HepG2 (cell line): Measurements from ENCODE around the gene DYNC2H1. TPM values are rescaled to one million over a fixed set of nuclear protein-coding genes. Genes with fewer than 3 reads are reported as not detected.

Source experiments
- ATAC-seq: fragments of 200-7000 bp; cut with Tn5 transposase; 3 replicates; pipeline ENCODE4 v1.9.1; 2020; ENCODE audit warnings: mild to moderate bottlenecking, moderate library complexity
- BruUV-seq: library from RNA; stranded (reverse); fragments of 400-500 nt; replicated peaks from 2 replicates; lab custom pipeline; 2021; lab: Mats Ljungman, UMichigan
- CTCF ChIA-PET: fragments of 300-600 bp; formaldehyde crosslinking; extraction: SDS; loops from one replicate; lab custom pipeline; 2021; ENCODE audit warnings: low total read pairs, inconsistent platforms, low intra/inter-chr PET ratio; lab: Yijun Ruan, JAX
- POLR2A ChIA-PET: fragments of 350-600 bp; sonication (Branson Sonifier 250); formaldehyde crosslinking; loops from one replicate; lab custom pipeline; 2020; ENCODE audit warnings: antibody characterized with exemption, inconsistent platforms; lab: Yijun Ruan, JAX
- DNase-seq: peaks from one replicate; pipeline ENCODE4 v3.0.0-alpha.2; 2015; ENCODE audit warnings: low spot score
- FAIRE-seq: peaks from 3 replicates; lab custom pipeline; 2011; peaks lifted over from hg19 to GRCh38; lab: Jason Lieb, UNC
- H2AFZ ChIP-seq: one replicate; pipeline ENCODE4 v1.6.1; 2011; ENCODE audit warnings: low read length, inconsistent platforms
- H3K27ac ChIP-seq: fragments of 300-600 bp; 3 replicates; pipeline ENCODE4 v1.8.0; 2011; ENCODE audit warnings: mixed run types, mild to moderate bottlenecking, mixed read lengths, low read length, inconsistent platforms; ENCODE audit not compliant: insufficient read depth; ENCODE audit errors: extremely low read length
- H3K27me3 ChIP-seq, 2 experiments: fragments of 200-600 bp in 1 of 2; 2 replicates in 1 of 2; 3 replicates in 1 of 2; pipeline versions ENCODE4 v1.6.0 to v1.8.0; 2011; ENCODE audit warnings: low read length in 2 of 2, mild to moderate bottlenecking in 2 of 2, moderate library complexity in 2 of 2, inconsistent platforms in 1 of 2; ENCODE audit not compliant: insufficient read depth in 2 of 2, control insufficient read depth in 1 of 2
- H3K36me3 ChIP-seq, 2 experiments: fragments of 200-600 bp in 1 of 2; replicated peaks in 1 of 2; 2 replicates in 1 of 2; 3 replicates in 1 of 2; pipeline versions ENCODE4 v1.5.1 to v1.8.0; 2011; ENCODE audit warnings: low read length in 2 of 2, inconsistent platforms in 1 of 2; ENCODE audit not compliant: insufficient read depth in 2 of 2, control insufficient read depth in 1 of 2
- H3K4me1 ChIP-seq: 2 replicates; pipeline ENCODE4 v1.5.1; 2012; ENCODE audit warnings: low read length, inconsistent platforms; ENCODE audit not compliant: insufficient read depth
- H3K4me2 ChIP-seq: 2 replicates; pipeline ENCODE4 v1.6.0; 2011; ENCODE audit warnings: low read depth, low read length, inconsistent platforms
- H3K4me3 ChIP-seq, 3 experiments: fragments of 200-600 bp in 1 of 3; sonication (generic), shearing (Covaris generic) in 1 of 3; replicated peaks in 1 of 3; 2 replicates each; pipeline ENCODE4 v1.5.1; 2011 to 2016; ENCODE audit warnings: low read length in 3 of 3, inconsistent platforms in 2 of 3, low read depth in 2 of 3, mild to moderate bottlenecking in 2 of 3, control low read depth in 1 of 3, mixed read lengths in 1 of 3; ENCODE audit not compliant: insufficient read depth in 1 of 3
- H3K79me2 ChIP-seq: one replicate; pipeline ENCODE4 v1.6.1; 2011; ENCODE audit warnings: low read length, inconsistent platforms; ENCODE audit not compliant: insufficient read depth
- H3K9ac ChIP-seq: 2 replicates; pipeline ENCODE4 v1.6.0; 2011; ENCODE audit warnings: mild to moderate bottlenecking, low read depth, low read length, inconsistent platforms; ENCODE audit not compliant: insufficient read depth
- H3K9me3 ChIP-seq: 2 replicates; pipeline ENCODE4 v1.5.1; 2012; ENCODE audit warnings: mild to moderate bottlenecking, low read length
- H4K20me1 ChIP-seq: 2 replicates; pipeline ENCODE4 v1.6.0; 2011; ENCODE audit warnings: inconsistent platforms, mild to moderate bottlenecking, low read length, moderate library complexity; ENCODE audit not compliant: insufficient read depth
- ATM ChIP-seq: fragments of 450-650 bp; IDR thresholded peaks from 2 replicates; pipeline ENCODE4 v1.7.1; 2017; ENCODE audit warnings: mild to moderate bottlenecking, borderline replicate concordance
- CEBPG ChIP-seq: IDR thresholded peaks from 2 replicates; pipeline ENCODE4 v1.6.1; 2016
- DPF2 ChIP-seq: sonication (generic); formaldehyde crosslinking; IDR thresholded peaks from 2 replicates; pipeline ENCODE4 v1.4.0; 2020; ENCODE audit warnings: mild to moderate bottlenecking, low read depth, missing genetic modification reagents, borderline replicate concordance
- EED ChIP-seq: sonication (generic); formaldehyde crosslinking; IDR thresholded peaks from 2 replicates; pipeline ENCODE4 v1.5.0; 2020; ENCODE audit warnings: mild to moderate bottlenecking, missing genetic modification reagents
- JARID2 ChIP-seq: sonication (generic); formaldehyde crosslinking; IDR thresholded peaks from 2 replicates; pipeline ENCODE4 v1.8.1; 2023; ENCODE audit warnings: missing genetic modification reagents, inconsistent platforms; ENCODE audit not compliant: insufficient replicate concordance
- KDM5A ChIP-seq: fragments of 200-600 bp; sonication (generic); IDR thresholded peaks from 2 replicates; pipeline ENCODE4 v1.7.0; 2018; ENCODE audit warnings: antibody characterized with exemption, mild to moderate bottlenecking, low read length, borderline replicate concordance
- KDM6A ChIP-seq: IDR thresholded peaks from 2 replicates; pipeline ENCODE4 v1.6.1; 2016; ENCODE audit warnings: low read depth
- MAFF ChIP-seq: IDR thresholded peaks from 2 replicates; pipeline ENCODE4 v1.6.1; 2011; ENCODE audit warnings: low read depth, low read length, improper control_type of control experiment
- NAIF1 ChIP-seq: sonication (generic); formaldehyde crosslinking; IDR thresholded peaks from 2 replicates; pipeline ENCODE4 v1.5.0; 2020; ENCODE audit warnings: mild to moderate bottlenecking, missing genetic modification reagents, borderline replicate concordance
- NCOA1 ChIP-seq: sonication (generic); formaldehyde crosslinking; IDR thresholded peaks from 2 replicates; pipeline ENCODE4 v1.9.0; 2021; ENCODE audit warnings: missing genetic modification reagents
- NFE2 ChIP-seq: sonication (generic); formaldehyde crosslinking; IDR thresholded peaks from 2 replicates; pipeline ENCODE4 v1.4.0; 2020; ENCODE audit warnings: missing genetic modification reagents
- NFKBIZ ChIP-seq: IDR thresholded peaks from 2 replicates; pipeline ENCODE4 v1.6.1; 2018; ENCODE audit warnings: missing genetic modification reagents, missing compliant biosample characterization
- RFX1 ChIP-seq: fragments of 450-650 bp; IDR thresholded peaks from 2 replicates; pipeline ENCODE4 v1.6.1; 2017
- SAFB2 ChIP-seq: sonication (generic); formaldehyde crosslinking; IDR thresholded peaks from 2 replicates; pipeline ENCODE4 v1.5.1; 2020; ENCODE audit warnings: missing genetic modification reagents, low read depth, mild to moderate bottlenecking, borderline replicate concordance
- SMC3 ChIP-seq: IDR thresholded peaks from 2 replicates; pipeline ENCODE4 v1.6.1; 2011; ENCODE audit warnings: low read length, improper control_type of control experiment
- ZEB1 ChIP-seq: IDR thresholded peaks from 2 replicates; pipeline ENCODE4 v1.6.1; 2012; ENCODE audit warnings: mild to moderate bottlenecking, low read depth, inconsistent platforms; ENCODE audit not compliant: insufficient replicate concordance
- ZKSCAN1 ChIP-seq: fragments of 150-350 bp; IDR thresholded peaks from 2 replicates; pipeline ENCODE4 v1.6.1; 2014; ENCODE audit warnings: low read length
- ZNF577 ChIP-seq: sonication (generic); formaldehyde crosslinking; IDR thresholded peaks from 2 replicates; pipeline ENCODE4 v1.4.0; 2020; ENCODE audit warnings: mild to moderate bottlenecking, low read depth, missing genetic modification reagents, borderline replicate concordance
- ZNF775 ChIP-seq: sonication (generic); formaldehyde crosslinking; IDR thresholded peaks from 2 replicates; pipeline ENCODE4 v1.4.0; 2020; ENCODE audit warnings: missing genetic modification reagents, mild to moderate bottlenecking, moderate library complexity, borderline replicate concordance
- WGBS: methylation state at CpG from one replicate; pipeline ENCODE4 v1.1.6; 2017; ENCODE audit warnings: low lambda C conversion rate; 5-methylcytosine and 5-hydroxymethylcytosine counted together
- in situ Hi-C: cut with HindIII; loops from 2 replicates; pipeline ENCODE4 v1.10.0; 2017; ENCODE audit warnings: low pct_unique_long_range_greater_than_20kb; ENCODE audit not compliant: extremely low pct_ligation_motif_present
- intact Hi-C: fragments of 100-400 bp; cut with micrococcal nuclease; formaldehyde crosslinking; loops from one replicate; pipeline ENCODE4 v1.10.0; 2022; ENCODE audit not compliant: unreplicated experiment
- polyA plus RNA-seq, 8 experiments: library from polyadenylated mRNA; depleted of rRNA in 3 of 8; stranded (reverse) in 7 of 8; unstranded in 1 of 8; fragments of >200 nt; fragmentation: Illumina TruSeq in 4 of 8; extraction: Trizol in 4 of 8; gene quantifications; 2 replicates each; pipeline versions ENCODE4 v1.2.1 to v1.2.3, GENCODE V29; 2011 to 2016; ENCODE audit warnings: low read depth in 4 of 8, missing spikeins in 1 of 8, mixed read lengths in 1 of 8; ENCODE audit not compliant: insufficient read depth in 1 of 8
- total RNA-seq, 5 experiments: library from RNA; depleted of rRNA; stranded (reverse); fragments of >200 nt; fragmentation: Illumina TruSeq; extraction: Trizol; gene quantifications; 2 replicates each; pipeline ENCODE4 v1.2.3, GENCODE V29; 2016; ENCODE audit warnings: low read depth in 1 of 5
- TF ChIP-seq, protein P1 (sequence below), 2 experiments: fragments of 450-650 bp in 1 of 2; sonication (generic) in 1 of 2; formaldehyde crosslinking in 1 of 2; IDR thresholded peaks; 2 replicates each; pipeline versions ENCODE4 v1.6.1 to v1.8.0; 2016 to 2022; ENCODE audit warnings: antibody characterized with exemption in 1 of 2, mild to moderate bottlenecking in 1 of 2, missing genetic modification reagents in 1 of 2

The DYNC2H1 gene
- total and polyA plus RNA-seq, 2 of the 13 experiments (the other 11 are each of a cell fraction or from before 2014, with no cell fraction given), result 0.49 to 0.66 TPM

DNA sequence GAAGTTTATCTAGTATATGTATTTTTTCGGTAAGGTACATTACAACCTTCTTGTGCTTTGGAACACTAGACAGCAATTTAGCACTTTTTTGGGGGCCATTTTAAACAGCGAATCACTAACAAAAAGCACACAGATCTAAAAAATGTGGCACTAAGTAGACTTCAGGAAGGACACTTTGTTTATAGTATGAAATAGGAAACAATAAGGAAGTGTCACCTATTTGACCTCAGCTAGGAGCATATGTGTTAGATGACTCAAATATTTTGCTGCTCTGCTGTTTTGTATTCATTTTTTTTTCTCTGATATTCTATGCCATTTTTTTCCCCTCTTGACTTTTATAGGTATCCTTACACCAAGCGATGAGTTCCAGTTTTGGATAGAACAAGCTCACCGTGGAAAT, 5.6 kb downstream of the DYNC2H1 start:
- no peaks in the 10 kb centered on the region for H3K36me3 ChIP-seq
- in situ Hi-C loops, result no loop called here
- H3K79me2 ChIP-seq, result no peaks in the 10 kb centered on the region
- no peak for FAIRE-seq
- no peak overlapping the region for H3K4me3 ChIP-seq
- no peak for DNase-seq
- intact Hi-C loops, result no loop called here
- H3K4me2 ChIP-seq, result no peak overlapping the region
- no peaks in the 10 kb centered on the region for H4K20me1 ChIP-seq
- WGBS, result 62% methylated on average over 4 of the region's 4 CpGs
- no peak for ATAC-seq
- BruUV-seq, result no TSS peak
- ChIA-PET CTCF (no interaction called here), POLR2A (no interaction called here)
- no peak overlapping the region for H2AFZ ChIP-seq
- H3K9me3 ChIP-seq, result no peaks in the 10 kb centered on the region
- no peak overlapping the region for H3K27ac ChIP-seq
- no peak overlapping the region for H3K9ac ChIP-seq
- H3K27me3 ChIP-seq, result no peaks in the 10 kb centered on the region
- TF ChIP-seq CEBPG (CRISPR knock-in tag) (no peak), KDM6A (no peak), ZKSCAN1 (no peak), ZEB1 (no peak), DPF2 (CRISPR knock-in tag) (no peak), NCOA1 (CRISPR knock-in tag) (no peak), MAFF (no peak), ZNF577 (CRISPR knock-in tag) (no peak), ATM (no peak), NFKBIZ (CRISPR knock-in tag) (no peak), RFX1 (no peak), SAFB2 (CRISPR knock-in tag) (no peak), NAIF1 (CRISPR knock-in tag) (no peak), SMC3 (no peak), KDM5A (no peak), ZNF775 (CRISPR knock-in tag) (no peak), EED (CRISPR knock-in tag) (no peak), NFE2 (CRISPR knock-in tag) (no peak), JARID2 (CRISPR knock-in tag) (no peak)
- TF ChIP-seq, protein P1, sequence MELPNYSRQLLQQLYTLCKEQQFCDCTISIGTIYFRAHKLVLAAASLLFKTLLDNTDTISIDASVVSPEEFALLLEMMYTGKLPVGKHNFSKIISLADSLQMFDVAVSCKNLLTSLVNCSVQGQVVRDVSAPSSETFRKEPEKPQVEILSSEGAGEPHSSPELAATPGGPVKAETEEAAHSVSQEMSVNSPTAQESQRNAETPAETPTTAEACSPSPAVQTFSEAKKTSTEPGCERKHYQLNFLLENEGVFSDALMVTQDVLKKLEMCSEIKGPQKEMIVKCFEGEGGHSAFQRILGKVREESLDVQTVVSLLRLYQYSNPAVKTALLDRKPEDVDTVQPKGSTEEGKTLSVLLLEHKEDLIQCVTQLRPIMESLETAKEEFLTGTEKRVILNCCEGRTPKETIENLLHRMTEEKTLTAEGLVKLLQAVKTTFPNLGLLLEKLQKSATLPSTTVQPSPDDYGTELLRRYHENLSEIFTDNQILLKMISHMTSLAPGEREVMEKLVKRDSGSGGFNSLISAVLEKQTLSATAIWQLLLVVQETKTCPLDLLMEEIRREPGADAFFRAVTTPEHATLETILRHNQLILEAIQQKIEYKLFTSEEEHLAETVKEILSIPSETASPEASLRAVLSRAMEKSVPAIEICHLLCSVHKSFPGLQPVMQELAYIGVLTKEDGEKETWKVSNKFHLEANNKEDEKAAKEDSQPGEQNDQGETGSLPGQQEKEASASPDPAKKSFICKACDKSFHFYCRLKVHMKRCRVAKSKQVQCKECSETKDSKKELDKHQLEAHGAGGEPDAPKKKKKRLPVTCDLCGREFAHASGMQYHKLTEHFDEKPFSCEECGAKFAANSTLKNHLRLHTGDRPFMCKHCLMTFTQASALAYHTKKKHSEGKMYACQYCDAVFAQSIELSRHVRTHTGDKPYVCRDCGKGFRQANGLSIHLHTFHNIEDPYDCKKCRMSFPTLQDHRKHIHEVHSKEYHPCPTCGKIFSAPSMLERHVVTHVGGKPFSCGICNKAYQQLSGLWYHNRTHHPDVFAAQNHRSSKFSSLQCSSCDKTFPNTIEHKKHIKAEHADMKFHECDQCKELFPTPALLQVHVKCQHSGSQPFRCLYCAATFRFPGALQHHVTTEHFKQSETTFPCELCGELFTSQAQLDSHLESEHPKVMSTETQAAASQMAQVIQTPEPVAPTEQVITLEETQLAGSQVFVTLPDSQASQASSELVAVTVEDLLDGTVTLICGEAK (IDR thresholded peaks at IDR 0.05), result no peak
- TF ChIP-seq, protein P1 (CRISPR knock-in tag; IDR thresholded peaks at IDR 0.05), result no peak
- no peaks in the 10 kb centered on the region for H3K4me1 ChIP-seq
